Measurements from ENCODE around the gene SECISBP2.

SECISBP2 gene

DNA sequence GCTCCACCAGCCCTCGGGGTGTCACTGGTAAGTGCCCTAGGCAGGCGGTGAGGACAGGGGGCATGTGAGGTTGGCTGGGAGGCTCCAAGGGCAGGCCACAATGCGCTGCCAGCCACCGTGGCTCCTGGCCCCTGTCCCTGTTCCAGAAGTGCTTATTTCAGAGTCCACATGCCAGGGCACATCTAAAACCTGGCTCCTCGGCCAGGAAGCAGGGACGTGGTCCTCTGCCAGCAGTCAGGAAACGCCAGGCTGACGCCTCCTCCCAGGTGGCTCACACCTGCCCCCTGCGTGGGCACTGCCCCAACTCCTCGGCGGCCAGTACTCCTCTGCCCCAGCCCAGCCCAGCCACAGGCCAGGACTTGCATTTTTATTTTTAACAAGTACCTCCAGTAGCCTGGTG, 68.5 kb downstream of the SECISBP2 start:
- Histone ChIP-seq H2BK120ac (ENCODE audit: low read depth, low read length) (no peak overlapping the region), H3K4ac (ENCODE audit: low read depth in 1 of 2, low read length in 2 of 2) (peak overlapping the region in 1 of 2 experiments; percentile 35), H2BK12ac (ENCODE audit: low read length in 2 of 2) (peak overlapping the region; percentile 59 to 69), H3K4me1 (ENCODE audit: control insufficient read depth, insufficient read depth, low read depth, low read length) (peaks cover 27% of the 10 kb centered on the region), H3K18ac (ENCODE audit: low read depth in 1 of 2, low read length in 2 of 2) (peak overlapping the region in 1 of 2 experiments; percentile 37), H3K4me2 (ENCODE audit: low read length, poor library complexity, severe bottlenecking) (no peak overlapping the region), H2BK15ac (ENCODE audit: low read depth, poor library complexity, severe bottlenecking) (peak overlapping the region; percentile 26), H3K79me1 (replicated peaks; ENCODE audit: low read length, poor library complexity, severe bottlenecking) (no peaks in the 10 kb centered on the region), H3K27me3 (ENCODE audit: control insufficient read depth in 1 of 2, insufficient read depth in 1 of 2, low read length in 2 of 2) (peaks cover 0 to 1% of the 10 kb centered on the region in 2 experiments), H3K9me3 (ENCODE audit: control insufficient read depth, low read length) (no peaks in the 10 kb centered on the region), H3K4me3 (ENCODE audit: insufficient read depth in 1 of 2, low read depth in 1 of 2, low read length in 2 of 2) (no peak overlapping the region), H2BK5ac (ENCODE audit: low read depth, low read length, poor library complexity, severe bottlenecking) (no peak overlapping the region), H4K8ac (ENCODE audit: low read length) (no peak overlapping the region), H3K9ac (ENCODE audit: low read length) (no peak overlapping the region), H3K27ac (ENCODE audit: low read length, poor library complexity, severe bottlenecking) (no peak overlapping the region), H2AK5ac (ENCODE audit: low read length, severe bottlenecking) (no peak overlapping the region), H3K14ac (ENCODE audit: low read length in 2 of 2) (no peak overlapping the region), H3K36me3 (ENCODE audit: control insufficient read depth in 1 of 2, insufficient read depth in 2 of 2, low read depth in 1 of 2, low read length in 2 of 2) (peaks cover 0 to 87% of the 10 kb centered on the region in 2 experiments), H4K91ac (ENCODE audit: low read length) (peak overlapping the region; percentile 52), H3K23ac (ENCODE audit: low read length in 2 of 2) (no peak overlapping the region), H2AFZ (ENCODE audit: low read depth, low read length) (no peak overlapping the region)
- WGBS: 93% methylated on average over 11 of the region's 11 CpGs
- DNase-seq: no peak

DNA sequence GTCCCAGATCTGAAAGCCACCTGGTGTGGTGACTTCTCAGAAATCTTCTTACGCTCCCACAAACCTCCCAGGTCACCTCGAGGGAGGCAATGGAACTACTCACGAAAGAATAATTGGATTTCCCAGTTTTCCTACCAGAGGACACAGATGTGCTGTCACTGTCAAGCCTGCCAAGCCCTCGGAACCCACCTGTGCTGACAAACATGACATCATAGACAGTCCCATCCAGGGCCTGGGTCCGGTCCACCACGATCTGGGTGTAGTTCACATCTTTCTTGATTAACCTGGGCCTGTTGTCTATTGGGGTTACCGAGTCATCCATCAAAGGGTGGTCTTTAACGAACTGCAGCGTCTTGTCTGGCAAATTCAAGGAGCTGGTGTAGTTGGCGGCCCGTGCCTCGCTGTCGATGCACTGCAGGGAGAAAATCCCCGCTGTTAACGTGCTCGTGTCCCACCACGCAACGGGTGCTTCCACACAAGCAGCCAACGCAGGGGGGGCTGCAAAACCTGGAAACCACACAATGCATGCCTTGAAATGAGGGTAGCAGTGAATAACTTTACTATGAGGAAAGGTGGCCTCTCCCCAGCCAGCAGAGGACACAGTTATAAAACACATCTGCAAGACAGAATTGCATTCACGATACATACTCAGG, 69.0 kb downstream of the SECISBP2 start:
- Histone ChIP-seq H3K79me1 (replicated peaks; ENCODE audit: low read length, poor library complexity, severe bottlenecking) (no peaks in the 10 kb centered on the region), H3K14ac (ENCODE audit: low read length in 2 of 2) (peak overlapping the region in 1 of 2 experiments; percentile 37), H3K27ac (ENCODE audit: low read length, poor library complexity, severe bottlenecking) (no peak overlapping the region), H2BK5ac (ENCODE audit: low read depth, low read length, poor library complexity, severe bottlenecking) (no peak overlapping the region), H3K23ac (ENCODE audit: low read length in 2 of 2) (no peak overlapping the region), H2AFZ (ENCODE audit: low read depth, low read length) (no peak overlapping the region), H3K4me2 (ENCODE audit: low read length, poor library complexity, severe bottlenecking) (no peak overlapping the region), H3K9me3 (ENCODE audit: control insufficient read depth, low read length) (no peaks in the 10 kb centered on the region), H3K4ac (ENCODE audit: low read depth in 1 of 2, low read length in 2 of 2) (peak overlapping the region in 1 of 2 experiments; percentile 35), H3K4me3 (ENCODE audit: insufficient read depth in 1 of 2, low read depth in 1 of 2, low read length in 2 of 2) (no peak overlapping the region), H3K18ac (ENCODE audit: low read depth in 1 of 2, low read length in 2 of 2) (peak overlapping the region in 1 of 2 experiments; percentile 3), H2BK12ac (ENCODE audit: low read length in 2 of 2) (peak overlapping the region; percentile 8 to 69), H3K9ac (ENCODE audit: low read length) (peak overlapping the region; percentile 13), H4K91ac (ENCODE audit: low read length) (peak overlapping the region; percentile 18), H2BK120ac (ENCODE audit: low read depth, low read length) (no peak overlapping the region), H2BK15ac (ENCODE audit: low read depth, poor library complexity, severe bottlenecking) (no peak overlapping the region), H3K36me3 (ENCODE audit: control insufficient read depth in 1 of 2, insufficient read depth in 2 of 2, low read depth in 1 of 2, low read length in 2 of 2) (peaks cover 0 to 87% of the 10 kb centered on the region in 2 experiments), H4K8ac (ENCODE audit: low read length) (no peak overlapping the region), H3K27me3 (ENCODE audit: control insufficient read depth in 1 of 2, insufficient read depth in 1 of 2, low read length in 2 of 2) (no peaks in the 10 kb centered on the region), H2AK5ac (ENCODE audit: low read length, severe bottlenecking) (no peak overlapping the region), H3K4me1 (ENCODE audit: control insufficient read depth, insufficient read depth, low read depth, low read length) (peaks cover 25% of the 10 kb centered on the region)
- WGBS: 96% methylated on average over 19 of the region's 20 CpGs
- DNase-seq: no peak

DNA sequence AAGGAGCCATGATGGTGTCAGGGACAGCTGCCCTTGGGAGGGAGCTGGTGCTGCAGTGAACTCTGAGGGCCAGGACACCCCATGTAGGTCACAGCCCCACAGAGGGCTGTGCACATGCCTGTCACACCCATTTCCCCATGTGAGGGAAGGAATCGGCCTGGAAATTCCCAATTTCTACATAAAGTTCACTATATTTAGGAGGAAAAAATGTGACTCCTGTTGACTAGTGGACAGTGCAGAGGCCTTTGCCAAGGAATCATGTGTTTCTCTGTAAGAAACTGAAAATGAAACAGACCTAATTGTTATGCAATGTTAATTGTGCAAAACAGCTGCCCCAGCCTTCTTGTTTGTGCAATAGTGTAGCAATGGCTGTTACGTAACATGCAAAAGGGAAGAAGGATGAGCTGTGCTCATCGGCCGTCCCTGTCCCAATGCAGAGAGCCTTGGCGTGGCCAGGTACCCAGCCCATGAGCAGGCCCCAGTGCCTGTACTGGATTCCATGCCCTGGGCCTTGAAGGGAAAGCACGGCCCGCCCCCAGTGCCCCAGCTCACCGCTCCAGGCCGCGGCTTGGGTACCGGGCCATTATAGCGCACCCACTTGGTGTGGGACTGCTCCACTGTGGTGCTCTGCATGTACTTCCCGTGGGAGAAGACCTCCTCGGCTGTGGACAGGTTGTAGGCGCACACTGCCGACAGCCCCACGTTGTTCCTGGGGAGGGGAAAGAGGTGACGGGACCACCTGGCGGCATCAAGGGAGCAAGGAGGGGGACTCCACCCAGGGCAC, 70.0 kb downstream of the SECISBP2 start:
- Histone ChIP-seq H2AFZ (ENCODE audit: low read depth, low read length) (peak overlapping the region; percentile 57), H2AK5ac (ENCODE audit: low read length, severe bottlenecking) (no peak overlapping the region), H2BK12ac (ENCODE audit: low read length in 2 of 2) (peak overlapping the region; percentile 72 to 93), H4K91ac (ENCODE audit: low read length) (peak overlapping the region; percentile 70), H2BK15ac (ENCODE audit: low read depth, poor library complexity, severe bottlenecking) (no peak overlapping the region), H3K14ac (ENCODE audit: low read length in 2 of 2) (peak overlapping the region in 1 of 2 experiments; percentile 39), H3K4me3 (ENCODE audit: insufficient read depth in 1 of 2, low read depth in 1 of 2, low read length in 2 of 2) (no peak overlapping the region), H3K79me1 (replicated peaks; ENCODE audit: low read length, poor library complexity, severe bottlenecking) (no peaks in the 10 kb centered on the region), H3K23ac (ENCODE audit: low read length in 2 of 2) (peak overlapping the region in 1 of 2 experiments; percentile 5), H3K4ac (ENCODE audit: low read depth in 1 of 2, low read length in 2 of 2) (peak overlapping the region; percentile 15 to 73), H3K27ac (ENCODE audit: low read length, poor library complexity, severe bottlenecking) (no peak overlapping the region), H2BK120ac (ENCODE audit: low read depth, low read length) (no peak overlapping the region), H4K8ac (ENCODE audit: low read length) (peak overlapping the region; percentile 82), H3K9ac (ENCODE audit: low read length) (peak overlapping the region; percentile 13), H3K27me3 (ENCODE audit: control insufficient read depth in 1 of 2, insufficient read depth in 1 of 2, low read length in 2 of 2) (no peaks in the 10 kb centered on the region), H2BK5ac (ENCODE audit: low read depth, low read length, poor library complexity, severe bottlenecking) (no peak overlapping the region), H3K36me3 (ENCODE audit: control insufficient read depth in 1 of 2, insufficient read depth in 2 of 2, low read depth in 1 of 2, low read length in 2 of 2) (peaks cover 0 to 86% of the 10 kb centered on the region in 2 experiments), H3K4me2 (ENCODE audit: low read length, poor library complexity, severe bottlenecking) (no peak overlapping the region), H3K4me1 (ENCODE audit: control insufficient read depth, insufficient read depth, low read depth, low read length) (peaks cover 24% of the 10 kb centered on the region), H3K18ac (ENCODE audit: low read depth in 1 of 2, low read length in 2 of 2) (peak overlapping the region; percentile 73 to 78), H3K9me3 (ENCODE audit: control insufficient read depth, low read length) (no peaks in the 10 kb centered on the region)
- DNase-seq: peak; percentile 96
- WGBS: 88% methylated on average over 18 of the region's 19 CpGs

DNA sequence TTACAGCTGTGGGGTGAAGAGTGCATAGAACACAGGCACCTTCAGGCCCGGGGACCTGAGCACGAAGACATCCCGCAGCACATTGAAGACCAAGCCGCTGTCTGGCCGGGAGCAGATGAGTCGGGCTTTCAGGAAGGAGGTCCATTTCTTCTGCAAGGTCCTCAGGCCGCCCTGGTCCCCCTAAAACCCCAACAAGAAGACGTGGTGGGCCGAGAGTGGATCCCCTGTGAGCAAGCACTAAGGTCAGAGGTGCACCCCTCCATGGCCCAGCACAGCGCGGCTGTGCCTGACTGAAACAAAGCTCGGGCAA, 70.5 kb downstream of the SECISBP2 start:
- H3K14ac ChIP-seq (ENCODE audit: low read length in 2 of 2): peak overlapping the region in 1 of 2 experiments; percentile 39
- no peak overlapping the region for H4K8ac ChIP-seq (ENCODE audit: low read length)
- H3K4me3 ChIP-seq (ENCODE audit: insufficient read depth in 1 of 2, low read depth in 1 of 2, low read length in 2 of 2): no peak overlapping the region
- no peaks in the 10 kb centered on the region for H3K27me3 ChIP-seq (ENCODE audit: control insufficient read depth in 1 of 2, insufficient read depth in 1 of 2, low read length in 2 of 2)
- H3K4me1 ChIP-seq (ENCODE audit: control insufficient read depth, insufficient read depth, low read depth, low read length): peaks cover 22% of the 10 kb centered on the region
- H2BK120ac ChIP-seq (ENCODE audit: low read depth, low read length): no peak overlapping the region
- no peaks in the 10 kb centered on the region for H3K9me3 ChIP-seq (ENCODE audit: control insufficient read depth, low read length)
- H2BK12ac ChIP-seq (ENCODE audit: low read length in 2 of 2): peak overlapping the region; percentile 72 to 93
- H2AK5ac ChIP-seq (ENCODE audit: low read length, severe bottlenecking): no peak overlapping the region
- no peak overlapping the region for H2BK5ac ChIP-seq (ENCODE audit: low read depth, low read length, poor library complexity, severe bottlenecking)
- H3K36me3 ChIP-seq (ENCODE audit: control insufficient read depth in 1 of 2, insufficient read depth in 2 of 2, low read depth in 1 of 2, low read length in 2 of 2): peaks cover 0 to 84% of the 10 kb centered on the region in 2 experiments
- no peak for DNase-seq
- H3K27ac ChIP-seq (ENCODE audit: low read length, poor library complexity, severe bottlenecking): no peak overlapping the region
- H3K4me2 ChIP-seq (ENCODE audit: low read length, poor library complexity, severe bottlenecking): no peak overlapping the region
- WGBS: 92% methylated on average over 12 of the region's 12 CpGs
- no peaks in the 10 kb centered on the region for H3K79me1 ChIP-seq (replicated peaks; ENCODE audit: low read length, poor library complexity, severe bottlenecking)
- no peak overlapping the region for H2BK15ac ChIP-seq (ENCODE audit: low read depth, poor library complexity, severe bottlenecking)
- H3K9ac ChIP-seq (ENCODE audit: low read length): no peak overlapping the region
- H2AFZ ChIP-seq (ENCODE audit: low read depth, low read length): no peak overlapping the region
- peak overlapping the region; percentile 12 to 52 for H3K4ac ChIP-seq (ENCODE audit: low read depth in 1 of 2, low read length in 2 of 2)
- no peak overlapping the region for H3K23ac ChIP-seq (ENCODE audit: low read length in 2 of 2)
- H4K91ac ChIP-seq (ENCODE audit: low read length): peak overlapping the region; percentile 43
- H3K18ac ChIP-seq (ENCODE audit: low read depth in 1 of 2, low read length in 2 of 2): peak overlapping the region; percentile 64 to 68
